OCI-LY3 (cell line): ENCODE data around the gene BPIFB3.

Source experiments
- CTCF ChIP-seq: fragments of 200-600, 300-600 bp; sonication (generic); IDR thresholded peaks from 2 replicates; pipeline ENCODE4 v1.5.1; 2014; ENCODE audit warnings: antibody characterized with exemption, low read length, low read depth
- EZH2phosphoT487 ChIP-seq: fragments of 200-600 bp; shearing (Covaris generic); IDR thresholded peaks from 2 replicates; pipeline ENCODE4 v1.6.1; 2018; ENCODE audit warnings: antibody characterized with exemption, mixed run types, low read depth

- TF ChIP-seq CTCF, result no peak
- TF ChIP-seq EZH2phosphoT487, result no peak
These were observed 19.1 kb downstream of the BPIFB3 start for GRCh38 chr20:33072813-33073212.
